Measurements from ENCODE around the gene TDRD3.

Gene TDRD3

DNA sequence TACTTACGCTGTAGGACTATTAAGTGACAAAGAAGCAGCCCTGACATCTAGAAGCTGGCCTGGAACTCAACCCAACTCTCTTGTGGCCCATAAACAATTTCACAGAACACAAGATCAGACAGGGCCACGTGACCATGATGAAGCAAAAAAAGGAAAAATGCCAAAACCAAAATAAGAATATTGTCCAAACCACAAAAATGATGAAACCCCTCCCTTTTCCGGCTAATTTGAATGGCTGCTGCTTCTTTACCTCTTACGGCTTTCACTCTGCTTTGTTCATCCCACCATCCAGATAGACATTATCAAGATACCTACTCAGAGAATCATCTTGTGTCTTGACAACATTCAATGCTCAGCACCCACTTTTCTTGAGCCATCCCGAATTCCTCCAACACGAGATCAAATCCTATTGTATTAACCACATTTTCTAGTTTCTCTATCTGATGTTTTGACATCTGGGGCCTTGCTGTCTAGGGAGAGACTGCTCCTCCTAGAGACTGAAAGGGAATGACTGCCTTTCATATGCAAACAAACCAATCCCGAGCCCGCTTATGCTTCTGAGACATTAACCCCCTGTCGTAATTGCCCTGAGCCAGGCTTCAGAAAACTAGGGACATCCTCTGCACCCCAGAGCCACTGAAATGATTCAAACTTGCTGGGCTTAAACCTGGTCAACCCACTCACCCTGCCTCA lies 186.3 kb downstream of the TDRD3 start:
- DNase-seq = peak; percentile 78

DNA sequence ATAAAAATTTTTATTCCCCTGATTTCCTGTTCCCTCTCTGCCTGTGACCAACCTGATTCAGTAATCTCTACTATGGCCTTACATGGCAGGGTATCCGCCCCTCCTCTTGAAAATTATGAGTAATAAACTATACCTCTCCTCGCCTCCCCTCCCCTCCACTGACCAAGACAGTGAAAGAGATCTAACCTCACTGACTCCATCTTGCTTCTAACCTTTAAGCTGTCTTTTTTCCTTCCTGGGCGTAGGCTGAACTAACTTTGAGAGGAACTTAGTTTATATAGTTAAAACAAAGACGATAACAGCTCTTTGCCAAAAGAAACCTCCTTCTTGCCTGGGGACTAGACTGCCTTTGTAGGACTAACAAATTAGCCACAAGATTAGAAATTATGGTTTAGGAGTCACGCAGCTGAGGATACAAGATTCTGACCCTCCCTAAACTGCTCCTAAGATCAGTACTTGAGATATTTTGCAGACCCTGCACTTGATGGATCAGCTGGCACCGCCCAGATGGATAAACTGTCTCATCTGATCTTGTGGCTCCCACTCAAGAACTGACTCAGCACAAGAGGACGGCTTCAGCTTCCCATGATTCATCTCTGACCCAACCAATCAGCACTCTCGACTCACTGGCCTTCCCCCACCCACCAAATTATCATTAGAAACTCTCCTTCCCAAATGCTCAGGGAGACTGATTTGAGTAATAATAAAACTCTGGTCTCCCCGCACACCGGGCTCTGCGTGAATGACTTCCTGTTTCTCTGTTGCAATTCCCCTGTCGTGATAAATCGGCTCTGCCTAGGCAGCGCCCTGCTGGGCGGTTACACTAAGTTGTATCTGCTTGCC lies 187.1 kb downstream of the TDRD3 start:
- DNase-seq = peak; percentile 82

DNA sequence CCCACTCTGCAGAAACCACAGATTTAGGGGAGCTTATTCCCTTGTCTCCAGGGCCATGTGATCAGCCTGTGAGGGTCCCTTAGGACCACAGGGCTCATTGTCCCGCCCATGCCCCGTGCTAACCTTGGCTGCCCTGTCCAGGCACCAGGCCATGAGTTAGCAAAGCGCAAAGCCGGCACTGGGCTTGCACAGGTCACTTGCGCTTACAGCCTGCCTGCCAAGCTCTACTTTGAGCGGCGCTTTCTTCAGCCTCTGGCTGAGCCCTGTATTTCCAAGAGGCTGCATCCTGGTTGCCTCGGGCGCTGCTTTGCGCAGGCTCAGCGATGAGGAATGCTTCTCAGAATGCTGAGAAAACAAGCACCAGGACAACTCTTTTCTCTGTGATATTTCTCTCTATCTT lies 188.0 kb downstream of the TDRD3 start:
- DNase-seq = no peak

DNA sequence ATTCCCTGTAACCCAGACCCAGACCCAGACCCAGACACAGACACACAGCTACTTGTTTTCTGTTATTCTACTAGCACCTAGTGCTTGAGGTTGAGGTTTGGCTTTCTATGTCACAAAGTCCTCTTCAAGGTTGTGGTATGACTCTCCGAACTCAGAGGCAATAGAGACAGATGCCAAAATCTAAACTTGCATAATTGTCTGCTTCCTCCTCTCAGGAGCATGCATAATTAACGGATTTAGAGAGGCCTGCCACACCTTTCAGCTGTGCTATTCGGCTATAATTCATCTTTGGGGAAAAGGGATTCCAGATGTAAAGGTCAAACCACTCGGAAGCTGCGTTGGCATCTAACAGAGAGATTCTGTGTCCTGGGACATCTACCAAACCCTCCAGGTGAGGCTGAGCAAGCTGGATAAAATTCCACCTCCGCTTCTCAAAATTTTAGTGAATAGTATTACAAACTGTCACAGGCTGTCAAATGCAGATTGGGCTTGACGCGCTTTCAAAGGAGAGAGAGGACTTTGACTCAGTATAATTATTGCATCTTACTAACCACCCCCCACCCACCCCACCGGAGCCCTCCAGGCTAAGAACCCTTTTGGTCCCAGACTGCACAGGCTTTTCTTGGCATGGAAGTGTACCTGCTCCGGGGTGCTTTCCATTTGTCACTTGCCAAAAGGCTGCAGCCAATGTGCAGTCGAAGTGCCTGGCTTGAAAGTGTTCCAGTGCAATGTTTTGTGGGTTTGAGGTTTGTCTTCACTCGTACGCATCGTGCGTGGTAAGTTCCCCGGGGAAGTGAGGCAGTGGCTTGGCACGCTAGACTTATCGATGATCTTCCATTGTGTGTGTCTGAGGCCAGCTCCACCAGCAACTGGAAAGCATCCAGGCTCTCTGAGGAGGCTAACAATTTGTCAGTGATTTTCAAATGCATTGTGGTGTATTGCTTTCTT lies 194.1 kb downstream of the TDRD3 start:
- DNase-seq = peak; percentile 97

DNA sequence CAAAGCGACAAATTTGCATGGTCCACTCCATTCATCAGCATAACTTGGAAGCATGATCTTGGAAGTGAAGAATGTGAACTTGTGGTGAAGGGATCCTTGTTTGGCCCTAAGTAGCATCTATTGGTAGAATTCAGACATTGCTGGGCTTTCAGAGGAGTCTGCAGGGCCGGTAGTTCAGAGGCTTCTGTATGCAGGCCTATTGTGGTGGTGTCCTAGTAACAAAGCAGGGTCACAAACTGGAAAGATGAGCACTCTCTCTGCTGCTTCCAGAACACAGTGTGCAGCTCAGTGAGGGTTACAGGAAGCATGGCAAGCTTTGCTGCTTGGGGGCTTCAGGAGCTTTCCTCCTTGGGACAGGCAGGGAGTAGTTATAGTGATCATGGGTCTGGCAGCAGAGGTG lies 206.0 kb downstream of the TDRD3 start:
- DNase-seq = no peak

DNA sequence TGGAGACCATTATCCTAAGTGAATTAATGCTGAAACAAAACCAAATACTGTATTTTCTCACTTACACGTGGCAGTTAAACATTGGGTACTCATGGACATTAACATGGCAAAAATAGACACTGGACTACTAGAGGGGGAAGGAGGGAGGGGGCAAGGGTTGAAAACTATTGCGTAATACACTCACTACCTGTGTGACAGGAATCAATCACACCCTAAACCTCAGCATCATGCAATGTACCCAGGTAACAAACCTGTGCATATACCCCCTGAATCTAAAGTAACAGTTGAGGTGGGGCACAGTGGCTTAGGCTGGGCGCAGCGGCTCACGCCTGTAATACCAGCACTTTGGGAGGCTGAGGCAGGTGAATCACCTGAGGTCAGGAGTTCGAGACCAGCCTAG lies 207.0 kb downstream of the TDRD3 start:
- DNase-seq = no peak

DNA sequence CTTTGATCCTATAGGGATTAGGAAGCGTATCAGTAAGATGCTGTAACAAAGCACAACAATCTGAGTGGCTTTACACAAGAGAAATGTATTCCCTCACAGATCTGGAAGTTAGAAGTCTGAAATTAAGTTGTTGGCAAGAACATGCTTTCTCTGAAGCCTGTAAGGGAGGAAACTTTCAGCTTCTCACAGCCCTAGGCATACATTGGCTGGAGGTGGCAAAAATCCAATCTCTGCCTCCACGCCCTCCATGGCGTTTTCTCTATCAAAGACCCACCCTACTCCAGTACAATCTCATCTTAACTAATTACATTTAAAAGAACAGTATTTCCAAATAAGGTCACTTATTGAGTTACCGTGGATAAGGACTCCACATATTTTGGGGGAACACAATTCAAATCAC lies 211.9 kb downstream of the TDRD3 start:
- DNase-seq = no peak

DNA sequence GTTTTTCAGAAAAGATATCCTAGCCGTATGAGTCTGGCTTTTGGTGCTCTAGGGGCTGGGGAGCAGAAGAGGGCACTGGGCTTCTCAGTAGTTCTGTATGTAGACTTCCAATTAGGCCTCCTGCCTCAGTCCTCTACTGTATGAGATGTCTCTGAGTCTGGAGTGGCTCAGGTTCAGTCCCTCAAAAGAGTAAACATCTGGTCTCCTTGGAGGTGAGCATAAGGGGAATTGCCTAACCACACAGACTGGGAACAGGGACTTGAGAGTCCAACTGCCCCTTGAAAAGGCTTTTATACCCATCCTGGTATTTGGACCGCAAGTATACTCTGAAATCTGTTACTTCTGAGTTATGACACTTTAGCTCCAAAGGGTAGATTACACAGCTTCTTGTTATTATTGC lies 214.5 kb downstream of the TDRD3 start:
- no peak for DNase-seq

DNA sequence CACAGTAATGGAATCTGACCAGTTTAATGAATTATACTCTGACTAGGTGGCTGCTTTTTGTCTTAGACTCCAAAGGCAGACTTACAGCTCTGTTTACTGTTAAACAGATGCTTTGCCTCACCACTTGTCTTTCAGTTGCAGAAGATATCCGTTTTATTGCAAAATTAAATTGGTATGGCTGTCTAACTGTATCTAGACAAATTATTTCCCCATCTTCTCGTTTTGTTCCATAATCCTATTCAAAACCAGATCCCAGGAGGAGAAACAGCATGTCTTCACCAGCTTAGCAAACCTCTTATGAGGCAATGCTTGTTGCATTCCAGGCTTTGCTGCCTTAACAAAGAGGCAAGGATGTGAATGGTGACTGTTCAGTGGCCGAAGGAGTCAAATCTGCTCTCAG lies 215.6 kb downstream of the TDRD3 start:
- no peak for DNase-seq

DNA sequence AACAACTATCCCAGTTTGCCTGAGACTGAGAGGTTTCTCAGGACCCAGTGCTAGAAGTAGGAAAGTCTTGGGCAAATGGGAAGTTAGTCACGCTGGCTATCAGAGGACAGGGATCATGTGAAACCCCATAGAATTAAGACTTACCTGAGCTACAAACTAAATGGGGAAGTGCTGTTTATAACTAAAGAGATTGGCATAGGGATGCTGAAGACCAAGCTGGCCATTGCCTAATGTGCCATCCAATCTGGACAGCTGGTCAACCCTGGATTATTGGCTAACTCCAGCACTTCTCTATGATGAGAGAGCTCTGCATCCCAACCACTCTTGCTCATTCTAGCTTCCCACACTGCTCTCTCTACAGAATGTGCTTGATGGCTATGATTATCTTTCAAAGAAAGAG lies 216.1 kb downstream of the TDRD3 start:
- no peak for DNase-seq

DNA sequence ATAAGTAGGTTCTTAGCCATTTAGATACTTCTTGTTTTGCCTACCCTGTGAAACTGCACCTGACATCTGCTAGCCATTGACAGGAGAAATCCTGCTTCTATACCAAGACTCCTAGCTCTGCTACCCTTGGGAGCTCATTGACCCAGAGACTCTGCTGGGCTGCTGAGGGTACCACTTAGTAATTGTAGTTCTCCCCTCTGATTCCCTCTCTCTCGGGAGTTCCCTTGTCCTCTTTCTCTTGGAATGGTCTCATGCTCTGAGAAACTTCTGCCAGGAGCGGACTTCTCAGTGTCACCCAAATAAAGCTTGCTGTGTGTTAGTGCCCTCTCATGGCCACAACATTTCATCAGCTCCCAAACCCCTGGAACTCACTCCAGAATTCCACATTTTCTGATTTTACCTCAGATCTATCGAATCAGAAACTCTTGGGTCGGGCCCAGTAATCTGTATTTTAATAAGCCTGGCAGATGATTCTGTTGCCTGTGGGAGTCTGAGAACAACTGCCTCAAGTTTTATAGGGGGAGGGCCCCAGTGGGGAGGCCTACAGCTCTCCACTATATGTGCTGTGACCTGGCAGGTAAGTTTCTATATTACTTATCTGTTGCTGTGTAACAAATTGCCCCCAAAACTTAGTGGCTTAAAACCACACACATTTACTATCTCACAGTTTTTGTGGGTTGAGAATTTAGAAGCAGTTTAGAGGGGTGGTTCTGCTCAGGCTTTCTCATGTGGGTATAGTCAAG lies 221.1 kb downstream of the TDRD3 start:
- peak; percentile 33 for DNase-seq

DNA sequence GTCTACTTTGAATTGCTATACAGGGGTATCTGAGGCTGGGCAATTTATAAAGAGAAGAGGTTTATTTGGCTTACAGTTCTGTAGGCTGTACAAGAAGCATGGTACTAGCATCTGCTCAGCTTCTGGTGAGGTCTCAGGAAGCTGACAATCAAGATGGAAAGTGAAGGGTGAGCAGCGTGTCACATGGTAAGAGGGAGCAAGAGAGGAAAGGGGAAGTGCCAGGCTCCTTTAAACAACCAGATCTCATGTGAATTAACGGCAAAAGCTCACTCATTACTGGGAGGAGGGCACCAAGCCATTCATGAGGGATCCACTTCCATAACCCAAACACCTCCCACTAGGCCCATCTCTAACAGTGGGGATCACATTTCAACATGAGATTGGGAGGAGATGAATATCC lies 222.4 kb downstream of the TDRD3 start:
- no peak for DNase-seq

DNA sequence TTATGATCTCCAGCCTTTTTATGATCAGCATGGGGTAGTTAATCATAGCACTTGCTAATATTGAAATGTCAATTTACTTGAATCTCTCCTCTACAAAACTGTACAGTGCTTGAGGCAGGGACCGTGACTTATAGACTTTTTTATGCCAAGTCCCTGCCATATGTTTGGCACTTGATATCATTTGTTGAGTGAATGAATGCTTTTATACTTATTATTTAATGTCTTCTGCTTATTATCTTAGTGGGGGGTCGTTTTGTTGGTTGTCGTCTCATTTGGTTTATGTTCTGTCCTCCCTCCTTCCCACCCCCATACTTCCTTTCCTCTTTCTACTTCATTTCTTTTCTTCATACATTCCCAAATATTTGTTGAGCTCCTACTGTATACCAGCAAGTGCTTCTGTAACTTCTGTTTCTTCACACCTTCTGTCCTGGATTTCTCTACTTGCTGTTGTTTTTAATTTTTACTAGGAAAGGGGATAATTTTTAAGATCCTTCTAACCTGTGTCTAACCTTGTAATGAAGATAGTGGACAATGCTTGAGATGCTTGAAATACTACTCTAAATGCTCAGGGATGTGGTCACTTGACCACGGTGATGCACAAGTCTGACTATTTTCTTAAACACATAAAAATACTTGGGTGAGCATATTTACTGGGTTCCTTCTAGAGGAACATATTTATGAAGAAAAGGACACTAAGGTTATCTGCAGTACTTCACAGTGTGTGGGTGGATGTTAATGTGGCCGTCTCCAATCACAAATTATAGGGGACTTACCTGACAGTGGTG lies 223.8 kb downstream of the TDRD3 start:
- peak; percentile 18 for DNase-seq

DNA sequence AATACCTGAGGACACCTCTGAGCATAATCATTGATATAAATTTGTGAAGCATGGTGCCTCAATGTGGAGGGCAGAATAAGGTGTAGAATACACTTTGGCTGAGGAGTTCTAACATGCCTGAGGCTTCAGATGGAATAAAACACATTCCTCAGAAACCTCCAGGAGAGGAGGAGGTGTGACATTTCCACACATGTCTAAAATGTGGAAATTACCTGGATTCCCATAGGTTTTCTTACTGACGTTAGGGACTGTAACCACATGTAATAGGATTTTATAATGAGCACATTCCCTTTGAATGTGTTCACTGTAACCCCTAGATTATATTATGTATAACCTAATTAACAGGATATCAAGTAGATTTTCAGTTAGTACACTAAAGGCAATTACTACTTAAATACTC lies 226.1 kb downstream of the TDRD3 start:
- DNase-seq = no peak

Data from fibroblast of skin of abdomen (primary cell).